A549 treated with CORT108297 at 1 μM for 4 hours (cell line): Measurements from ENCODE around the gene DRG1. TPM values are rescaled to one million over a fixed set of nuclear protein-coding genes. Genes with fewer than 3 reads are reported as not detected.

Experiments used
- total RNA-seq: library from RNA; stranded (reverse); fragments of 200-300 nt; extraction: Qiagen RNA extraction; gene quantifications from 5 replicates; pipeline ENCODE4 v1.2.3, GENCODE V29; 2022

The DRG1 gene
- total RNA-seq: 55.0 to 92.0 TPM (median 57.4 TPM) in 5 replicates

GRCh38 chr22:31399211-31400022 is at the start of gene DRG1:
Gene DRG1, plus strand, starts transcription at chr22:31399604. Its CDS starts 80 bp downstream, at chr22:31399684.

Other genes starting within 250 kb of the DRG1 start
- 22.4 to 25.0 TPM (median 22.7 TPM) in 5 replicates for gene RNF185, start 239.4 kb upstream of the DRG1 start, total RNA-seq
- 6.5 to 9.1 TPM (median 8.6 TPM) in 5 replicates for gene LIMK2, start 187.3 kb upstream of the DRG1 start, total RNA-seq
- gene PIK3IP1, start 107.1 kb upstream of the DRG1 start, total RNA-seq: 1.0 to 1.5 TPM (median 1.3 TPM) in 5 replicates
- gene PATZ1, start 53.3 kb upstream of the DRG1 start, total RNA-seq: 16.4 to 22.6 TPM (median 21.1 TPM) in 5 replicates
- 12.1 to 14.6 TPM (median 14.0 TPM) in 5 replicates for gene EIF4ENIF1, start 90.2 kb downstream of the DRG1 start, total RNA-seq
- 8.2 to 15.1 TPM (median 10.9 TPM) in 5 replicates for gene SFI1, start 96.9 kb downstream of the DRG1 start, total RNA-seq